Effector CD4-positive, alpha-beta T cell (primary cell): ENCODE results near the gene SH3D21.
A peak's percentile ranks its signal among the peaks of the same experiment; 100 is the strongest.

Experiments
- DNase-seq: peaks from one replicate; pipeline ENCODE4 v3.0.0-alpha.2; 2020

The SH3D21 gene

DNA sequence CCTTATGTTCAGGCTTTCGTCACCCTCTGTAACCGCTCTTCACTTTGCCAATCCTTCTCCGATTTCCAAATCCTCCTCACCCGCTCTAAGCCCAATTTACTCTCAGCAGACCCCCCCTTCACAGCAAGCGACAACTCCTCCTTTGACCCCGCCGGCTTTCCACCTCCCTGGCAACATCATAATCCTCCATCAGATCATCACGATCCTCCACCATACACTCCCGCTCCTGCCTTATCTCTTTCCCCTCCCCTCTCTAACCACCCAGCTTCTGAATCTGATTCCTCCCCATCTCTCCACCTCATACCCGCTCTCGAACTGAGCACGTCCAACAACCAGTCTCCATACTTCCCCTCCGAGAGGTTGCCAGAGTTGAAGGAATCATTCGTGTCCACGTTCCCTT lies 24.8 kb downstream of the SH3D21 start:
- no peak for DNase-seq

DNA sequence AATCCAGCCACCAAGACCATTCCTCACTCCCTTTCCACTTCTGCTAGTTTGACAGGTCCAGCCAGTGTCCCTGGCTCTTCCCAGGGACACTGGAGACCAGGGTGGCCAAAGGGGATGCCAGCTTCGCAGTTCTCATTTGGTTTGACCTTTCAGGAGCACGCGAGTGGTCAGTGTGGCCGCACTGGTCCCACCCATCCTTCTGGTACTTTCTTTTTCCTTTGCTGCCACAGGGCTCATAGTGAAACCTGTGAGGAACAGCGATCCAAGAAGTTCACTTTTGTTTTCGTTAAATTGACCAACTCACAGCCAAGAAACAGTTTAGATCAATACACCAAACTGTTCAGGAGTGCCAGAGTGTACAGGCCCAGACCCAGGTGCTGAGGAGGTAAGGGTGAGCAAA lies 31.7 kb downstream of the SH3D21 start:
- no peak for DNase-seq

GRCh38 chr1:36339215-36339614 lies 33.0 kb downstream of the SH3D21 start:
- DNase-seq: no peak

- DNase-seq: no peak
Measured at GRCh38 chr1:36339615-36340014, 33.4 kb downstream of the SH3D21 start.

DNA sequence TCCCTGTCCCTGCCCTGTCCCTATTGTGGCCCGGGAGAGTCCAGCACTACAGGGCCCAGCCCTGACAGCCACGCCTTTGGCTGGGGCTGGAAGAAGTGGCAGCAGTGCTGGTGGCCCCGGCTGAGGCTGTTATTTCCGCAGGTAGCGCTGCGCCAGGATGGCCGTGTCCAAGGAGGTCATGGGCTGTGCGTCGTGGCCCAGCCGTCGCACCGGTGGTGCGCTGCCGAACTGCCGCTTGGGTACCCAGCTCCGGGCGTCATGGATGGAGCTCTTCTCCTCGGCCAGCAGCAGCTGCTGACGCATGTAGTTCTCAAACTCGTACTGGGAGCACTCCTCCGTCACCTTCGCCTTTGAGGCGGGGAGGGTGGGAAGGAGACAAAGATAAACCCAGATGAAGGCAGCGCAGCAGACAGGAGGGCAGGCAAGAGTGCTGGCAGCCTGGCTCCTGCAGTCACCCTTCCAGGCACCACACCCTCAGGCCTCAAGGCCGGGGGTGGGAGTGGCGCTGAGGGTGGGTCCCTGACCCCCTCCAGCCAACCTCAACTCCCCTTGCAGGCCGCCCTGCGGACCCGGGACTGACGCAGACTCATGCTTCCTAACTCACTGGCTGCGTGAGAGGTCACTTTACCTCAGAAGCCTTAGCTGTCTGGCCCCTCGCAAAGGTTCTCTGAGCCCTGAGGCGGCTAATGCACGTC lies 35.6 kb downstream of the SH3D21 start:
- DNase-seq: no peak

DNA sequence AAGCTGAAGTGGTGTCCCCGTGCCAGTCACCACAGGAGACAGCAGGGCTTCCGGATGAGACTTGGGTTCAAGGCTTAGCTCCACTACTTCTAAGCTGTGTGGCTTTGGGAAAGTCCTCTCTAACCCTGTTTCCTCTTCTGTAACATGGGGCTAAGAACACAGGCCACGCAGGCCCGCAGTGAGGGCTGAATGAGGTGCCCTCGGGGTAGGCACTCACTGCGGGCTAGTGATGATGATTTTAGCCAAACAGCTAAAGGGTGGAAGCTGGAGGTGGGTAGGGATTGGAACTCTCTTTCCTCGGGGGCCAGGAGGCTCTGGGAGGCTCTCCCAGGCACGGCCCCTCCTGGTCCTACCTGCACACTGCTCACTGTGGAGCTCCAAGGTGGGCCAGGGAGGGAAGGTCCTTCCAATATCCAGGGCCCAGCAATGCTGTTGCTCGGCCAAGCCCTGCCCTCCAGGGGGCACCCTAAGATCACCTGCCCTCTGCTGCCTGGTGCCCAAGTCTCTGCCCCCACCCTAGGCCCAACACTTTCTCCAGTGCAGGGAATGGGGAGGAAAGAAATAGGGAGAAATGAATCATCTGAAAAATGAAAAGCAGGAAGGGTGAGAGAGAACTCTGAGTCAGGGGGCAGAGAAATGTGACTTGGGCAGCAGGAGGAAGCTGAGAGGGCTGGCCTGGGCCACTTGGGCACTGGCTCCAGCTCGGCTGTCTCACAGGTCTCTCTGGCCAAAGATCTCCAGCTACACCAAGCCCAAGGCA lies 36.4 kb downstream of the SH3D21 start:
- DNase-seq: peak; percentile 55

- DNase-seq: no peak
Measured at GRCh38 chr1:36343651-36344394, 37.7 kb downstream of the SH3D21 start.

GRCh38 chr1:36344395-36344680 lies 38.2 kb downstream of the SH3D21 start:
- DNase-seq: no peak

DNA sequence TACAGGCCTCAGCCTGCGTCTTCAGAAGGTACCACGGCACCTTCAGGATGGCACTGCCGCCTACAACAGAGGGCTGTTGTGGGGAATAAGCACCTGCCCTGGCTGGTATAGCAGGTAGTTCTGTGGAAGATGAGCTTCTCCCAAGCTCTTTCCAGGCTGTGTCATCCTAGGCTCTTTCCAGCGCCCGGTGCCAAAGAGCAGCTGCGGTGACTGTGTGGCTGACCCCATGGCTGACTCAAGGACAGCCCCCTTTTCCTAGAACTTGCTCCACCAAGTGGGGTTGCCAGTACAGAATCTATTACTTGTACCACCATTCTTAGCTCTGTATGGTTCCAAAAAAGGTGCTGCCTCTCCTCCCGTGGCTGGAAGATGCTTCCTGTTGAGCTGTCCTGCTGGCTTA lies 39.2 kb downstream of the SH3D21 start:
- DNase-seq: no peak

DNA sequence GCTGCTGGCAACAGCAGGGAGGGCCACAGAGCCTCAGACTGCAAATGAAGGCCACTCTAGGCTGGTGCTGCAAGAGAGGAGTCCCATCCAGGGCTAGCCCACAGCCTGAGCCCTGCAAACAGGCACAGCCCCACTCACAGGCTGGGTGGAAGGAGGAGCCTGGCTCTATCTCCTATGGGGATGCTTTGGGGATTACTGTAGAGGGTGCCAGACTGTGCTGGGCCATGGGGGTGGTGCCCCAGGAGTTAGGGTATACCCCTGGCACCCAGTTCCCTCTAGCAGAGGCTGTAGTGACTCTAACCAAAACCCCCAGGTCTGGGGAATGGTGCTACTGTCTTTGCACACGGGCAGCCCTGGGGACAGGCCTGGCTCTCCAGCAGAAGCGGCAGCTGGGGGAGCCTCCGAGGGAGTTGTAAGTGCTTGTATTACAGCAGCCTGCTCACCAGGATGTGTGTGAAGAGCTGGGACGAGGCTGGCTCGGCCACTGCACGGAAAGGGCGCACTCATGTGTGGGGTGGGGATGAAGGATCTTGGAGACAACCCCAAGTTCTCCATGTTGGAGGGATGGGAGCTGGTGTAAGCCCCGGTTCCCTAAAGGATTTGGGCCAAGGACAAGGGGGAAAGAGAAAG lies 40.7 kb downstream of the SH3D21 start:
- no peak for DNase-seq

DNA sequence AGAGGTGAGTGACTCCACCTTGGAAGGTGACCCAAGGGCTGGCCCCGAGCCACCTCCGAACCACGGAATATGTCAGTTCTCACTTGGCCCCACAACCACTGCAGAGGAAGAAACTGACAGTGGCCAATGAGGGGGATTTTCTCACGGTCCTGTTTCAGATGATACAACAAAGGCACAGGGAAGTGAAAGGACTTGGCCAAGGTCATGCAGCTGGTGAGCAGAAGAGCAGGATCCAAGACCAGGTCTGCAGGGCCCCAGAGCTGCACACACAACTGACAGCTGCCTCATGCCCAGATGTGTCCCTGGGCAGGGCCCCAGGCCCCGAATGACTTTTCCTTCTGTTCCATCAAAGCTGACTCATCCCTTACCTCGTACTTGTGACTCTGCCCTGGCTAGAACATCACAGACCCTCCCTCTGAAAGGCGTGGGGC lies 43.1 kb downstream of the SH3D21 start:
- no peak for DNase-seq

DNA sequence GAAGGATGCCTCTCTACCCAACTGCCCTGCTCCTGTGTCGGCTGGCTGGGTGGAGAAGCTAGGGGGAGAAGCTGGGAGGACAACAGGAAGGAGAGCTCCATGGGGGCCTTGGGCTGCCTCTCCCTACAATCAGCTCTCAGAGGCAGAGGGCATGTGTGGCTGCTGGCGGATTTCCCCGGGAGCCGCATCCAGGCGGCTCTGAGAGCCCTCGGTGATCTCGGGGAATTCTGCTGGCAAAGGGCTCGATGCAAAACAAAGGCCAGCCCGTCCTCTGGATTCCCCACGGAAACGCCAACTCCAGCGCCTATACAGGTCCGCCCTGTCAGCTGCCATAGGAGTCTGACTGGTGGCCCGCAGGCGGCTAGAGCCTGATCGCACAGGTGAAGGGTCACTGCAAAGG lies 43.7 kb downstream of the SH3D21 start:
- DNase-seq: no peak

DNA sequence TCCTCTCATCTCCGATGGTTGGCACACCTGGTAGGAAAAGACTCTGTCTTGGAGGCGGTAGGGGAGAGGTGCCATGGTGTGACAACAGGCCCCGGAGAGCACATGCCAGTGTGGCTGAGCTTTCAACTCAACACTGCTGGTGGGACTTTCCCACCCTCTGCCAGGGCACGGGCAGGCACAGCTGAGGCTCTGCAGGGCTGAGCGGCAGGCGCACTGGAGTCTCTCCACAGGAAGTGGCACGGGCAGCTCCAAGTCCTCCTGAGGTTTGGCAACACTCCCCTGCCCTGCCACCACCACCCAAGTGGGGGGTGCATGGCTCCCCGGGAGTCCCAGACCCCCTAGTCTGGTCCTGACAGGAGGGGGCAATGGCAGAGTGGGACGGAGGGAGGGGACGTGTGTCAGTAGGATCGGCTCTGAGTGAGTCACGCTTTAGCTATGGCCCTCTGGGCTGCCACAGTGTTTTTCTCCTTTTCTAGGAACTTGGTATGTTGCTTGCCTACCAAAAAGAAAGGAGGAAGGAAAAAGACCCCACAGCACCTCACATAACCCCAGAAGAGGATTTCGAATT lies 44.6 kb downstream of the SH3D21 start:
- DNase-seq: peak; percentile 43

DNA sequence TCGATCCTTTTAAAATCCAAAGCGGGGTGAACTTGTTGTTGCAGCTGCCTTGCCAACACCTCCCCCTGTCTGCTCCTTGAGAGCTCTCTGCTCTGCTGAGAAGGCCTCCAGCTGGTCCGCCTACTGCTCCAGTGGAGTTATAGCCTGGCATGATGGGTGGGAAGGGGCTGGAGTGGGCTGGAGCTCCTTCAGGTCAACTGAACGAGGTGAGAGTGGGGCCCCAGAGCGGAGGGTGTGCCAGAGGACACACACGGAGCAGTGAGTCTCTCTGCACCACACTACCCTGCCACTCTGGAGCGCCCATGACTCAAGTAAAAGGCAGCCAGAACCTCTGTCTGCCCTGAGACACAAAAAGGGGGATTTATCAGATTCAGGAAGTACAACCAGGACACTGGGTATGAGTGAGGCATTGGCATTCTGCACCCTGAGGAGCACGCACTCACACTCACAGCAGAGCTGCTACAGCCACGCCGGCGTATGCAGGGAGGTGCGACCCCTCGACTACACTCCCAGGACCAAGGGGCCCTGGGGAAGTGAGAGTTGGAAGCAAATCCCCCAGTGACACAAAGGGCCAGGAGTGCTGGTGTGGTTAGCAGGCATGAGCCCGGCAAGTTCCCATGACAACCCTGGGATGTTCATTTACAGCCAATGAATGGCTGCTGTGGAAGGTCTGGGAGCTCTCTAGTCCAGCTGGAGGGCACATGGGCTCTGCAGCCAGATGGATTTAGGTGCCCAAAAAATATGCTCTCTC lies 45.2 kb downstream of the SH3D21 start:
- DNase-seq: no peak

GRCh38 chr1:36352125-36352909 lies 46.1 kb downstream of the SH3D21 start:
- no peak for DNase-seq

GRCh38 chr1:36352910-36353878 lies 47.0 kb downstream of the SH3D21 start:
- DNase-seq: no peak

DNA sequence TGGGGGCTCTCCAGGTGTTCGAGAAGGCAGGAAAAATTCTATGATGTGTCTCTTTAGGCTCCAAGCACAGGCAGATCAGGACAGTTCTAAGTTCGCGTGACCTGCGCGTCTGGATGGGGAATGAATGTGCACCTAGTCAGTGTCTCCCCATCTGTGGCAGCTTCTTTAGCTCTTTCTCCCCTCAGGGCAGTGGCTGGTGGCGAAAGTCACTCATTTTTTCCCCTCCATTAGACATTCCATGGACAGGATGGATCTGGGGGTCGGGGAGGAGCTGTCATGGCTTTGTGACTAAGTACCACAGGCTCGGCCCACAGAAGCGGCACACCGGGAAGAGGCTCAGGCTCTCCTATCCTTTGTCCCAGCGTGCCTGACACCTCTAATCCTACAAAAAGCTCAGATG lies 48.3 kb downstream of the SH3D21 start:
- no peak for DNase-seq

DNA sequence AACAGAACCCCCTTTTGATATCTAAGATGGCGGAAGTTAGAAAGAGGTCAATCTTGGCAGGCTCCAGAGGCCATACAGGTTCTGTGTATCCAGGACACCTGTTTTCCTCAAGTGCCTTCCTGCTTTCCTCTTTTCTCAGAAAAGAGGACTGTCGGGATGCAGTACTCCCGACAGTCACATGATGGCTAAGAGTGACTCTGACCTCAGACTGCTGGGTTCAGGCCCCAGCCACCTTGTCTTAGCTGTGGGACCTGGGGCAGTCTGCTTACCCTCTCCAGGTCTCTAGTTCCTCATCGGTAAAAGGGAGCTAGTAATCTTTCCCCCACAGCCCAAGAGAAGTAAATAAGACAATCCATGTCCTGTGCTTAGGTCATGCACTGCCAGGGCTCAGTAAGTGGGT lies 49.6 kb downstream of the SH3D21 start:
- DNase-seq: no peak

- DNase-seq: no peak
Measured at GRCh38 chr1:36358514-36359084, 52.4 kb downstream of the SH3D21 start.

DNA sequence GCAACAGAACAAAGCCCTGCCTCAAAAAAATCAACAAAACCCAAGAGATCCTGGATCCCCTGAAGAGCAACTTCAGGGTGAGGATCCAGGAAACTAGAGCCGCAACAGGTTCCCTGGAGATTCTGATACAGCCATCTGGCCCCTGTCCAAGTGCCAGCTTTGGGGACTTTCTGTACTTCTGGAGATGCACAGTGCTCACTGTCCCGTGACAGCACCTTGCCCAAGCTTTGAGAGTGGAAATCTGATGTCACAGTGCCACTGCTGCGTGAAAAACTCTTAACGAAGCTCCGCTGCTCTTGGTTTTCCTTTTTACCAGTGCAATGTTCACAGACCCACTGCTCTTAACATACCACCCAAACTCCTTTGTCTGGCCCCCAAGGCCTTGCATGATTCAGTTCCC lies 53.2 kb downstream of the SH3D21 start:
- no peak for DNase-seq
